K562 (cell line): ENCODE data around the gene PRR30. TPM values are rescaled to one million over a fixed set of nuclear protein-coding genes. Genes with fewer than 3 reads are reported as not detected.

ENCODE experiments used
- ATAC-seq: fragments of 200-7000 bp; cut with Tn5 transposase; 3 replicates; pipeline ENCODE4 v1.9.1; 2020; ENCODE audit warnings: moderate library complexity
- BruUV-seq: library from RNA; stranded (reverse); fragments of 400-500 nt; replicated peaks from 2 replicates; lab custom pipeline; 2021; lab: Mats Ljungman, UMichigan
- CTCF ChIA-PET: fragments of 300-600 bp; formaldehyde crosslinking; extraction: SDS; loops from one replicate; lab custom pipeline; 2021; ENCODE audit warnings: low intra/inter-chr PET ratio; lab: Yijun Ruan, JAX
- POLR2A ChIA-PET: fragments of 300-600, 350-650 bp; sonication (Branson Sonifier 250); formaldehyde crosslinking; extraction: SDS; loops from one replicate; lab custom pipeline; 2021; ENCODE audit warnings: antibody characterized with exemption, inconsistent platforms; lab: Yijun Ruan, JAX
- DNase-seq, 4 experiments: peaks; one replicate each; pipeline versions ENCODE4 v3.0.0 to v3.0.0-alpha.2; 2011 to 2018; ENCODE audit warnings: low spot score in 3 of 4, mixed read lengths in 3 of 4; ENCODE audit errors: extremely low read depth in 1 of 4
- FAIRE-seq: peaks from 2 replicates; lab custom pipeline; 2011; peaks lifted over from hg19 to GRCh38; lab: Jason Lieb, UNC
- H2AFZ ChIP-seq: 2 replicates; pipeline ENCODE4 v1.6.0; 2011; ENCODE audit warnings: low read depth, low read length, control low read depth, inconsistent platforms
- H3K27ac ChIP-seq: fragments of 200-600 bp; 3 replicates; pipeline ENCODE4 v1.8.0; 2011; ENCODE audit warnings: low read depth, mild to moderate bottlenecking, control low read depth, inconsistent platforms, low read length, moderate library complexity, mixed read lengths; ENCODE audit errors: extremely low read depth
- H3K27me3 ChIP-seq, 2 experiments: fragments of 300-600 bp in 1 of 2; 2 replicates in 1 of 2; 3 replicates in 1 of 2; pipeline versions ENCODE4 v1.6.0 to v1.8.0; 2011; ENCODE audit warnings: inconsistent platforms in 2 of 2, low read length in 2 of 2, mild to moderate bottlenecking in 1 of 2, mixed read lengths in 1 of 2, moderate library complexity in 1 of 2; ENCODE audit not compliant: control insufficient read depth in 2 of 2, insufficient read depth in 2 of 2
- H3K36me3 ChIP-seq: fragments of 300-600 bp; 3 replicates; pipeline ENCODE4 v1.8.0; 2011; ENCODE audit warnings: mild to moderate bottlenecking, low read length, inconsistent platforms; ENCODE audit not compliant: control insufficient read depth, insufficient read depth
- H3K4me1 ChIP-seq, 2 experiments: fragments of 200-600 bp in 1 of 2; replicated peaks in 1 of 2; 2 replicates in 1 of 2; 3 replicates in 1 of 2; pipeline versions ENCODE4 v1.5.1 to v1.8.0; 2011; ENCODE audit warnings: inconsistent platforms in 2 of 2, low read length in 2 of 2, mild to moderate bottlenecking in 1 of 2, mixed read lengths in 1 of 2, moderate library complexity in 1 of 2; ENCODE audit not compliant: control insufficient read depth in 2 of 2, insufficient read depth in 2 of 2
- H3K4me2 ChIP-seq: 2 replicates; pipeline ENCODE4 v1.6.1; 2011; ENCODE audit warnings: low read length, control low read depth, inconsistent platforms, mixed read lengths; ENCODE audit not compliant: insufficient read depth
- H3K4me3 ChIP-seq: fragments of 200-600 bp; sonication (generic), shearing (Covaris generic); 2 replicates; pipeline ENCODE4 v1.5.1; 2016; ENCODE audit warnings: control low read depth, inconsistent platforms
- H3K79me2 ChIP-seq: fragments of 200-600 bp; 3 replicates; pipeline ENCODE4 v1.8.0; 2011; ENCODE audit warnings: low read length, inconsistent platforms; ENCODE audit not compliant: control insufficient read depth, insufficient read depth
- H3K9ac ChIP-seq, 2 experiments: 2 replicates each; pipeline versions ENCODE4 v1.6.0 to v1.6.1; 2011; ENCODE audit warnings: low read depth in 2 of 2, low read length in 2 of 2, control low read depth in 1 of 2, inconsistent platforms in 1 of 2, mild to moderate bottlenecking in 1 of 2, mixed read lengths in 1 of 2; ENCODE audit not compliant: insufficient read depth in 1 of 2
- H3K9me1 ChIP-seq: one replicate; pipeline ENCODE4 v1.6.0; 2011; ENCODE audit warnings: inconsistent platforms, mild to moderate bottlenecking, low read length, moderate library complexity; ENCODE audit not compliant: control insufficient read depth, insufficient read depth
- H3K9me3 ChIP-seq: replicated peaks from 2 replicates; pipeline ENCODE4 v1.5.1; 2011; ENCODE audit warnings: low read depth, low read length, inconsistent platforms; ENCODE audit not compliant: control insufficient read depth, insufficient read depth
- H4K20me1 ChIP-seq: replicated peaks from 2 replicates; pipeline ENCODE4 v1.6.1; 2011; ENCODE audit warnings: low read length, inconsistent platforms, mixed read lengths; ENCODE audit not compliant: control insufficient read depth, insufficient read depth
- HMG20B ChIP-seq: fragments of 250-450 bp; sonication (Bioruptor Pico); IDR thresholded peaks from 2 replicates; pipeline ENCODE4 v1.5.0; 2021; ENCODE audit warnings: mild to moderate bottlenecking
- IRF2 ChIP-seq: sonication (generic); formaldehyde crosslinking; IDR thresholded peaks from 2 replicates; pipeline ENCODE4 v1.8.1; 2022; ENCODE audit warnings: mild to moderate bottlenecking, missing genetic modification reagents
- TAL1 ChIP-seq: fragments of 450-650 bp; IDR thresholded peaks from 2 replicates; pipeline ENCODE4 v1.6.1; 2016; ENCODE audit warnings: mild to moderate bottlenecking
- TEAD2 ChIP-seq: fragments of 450-650 bp; IDR thresholded peaks from 2 replicates; pipeline ENCODE4 v1.6.1; 2016; ENCODE audit warnings: missing genetic modification characterization, control low read depth, missing compliant biosample characterization
- ZFPM2 ChIP-seq: fragments of 250-450 bp; sonication (Bioruptor Pico); IDR thresholded peaks from 2 replicates; pipeline ENCODE4 v1.5.1; 2022; ENCODE audit warnings: mild to moderate bottlenecking
- ZNF263 ChIP-seq: sonication (generic); formaldehyde crosslinking; IDR thresholded peaks from 2 replicates; pipeline ENCODE4 v1.8.0; 2022; ENCODE audit warnings: mild to moderate bottlenecking, missing genetic modification reagents, borderline replicate concordance
- WGBS: fragments of 100-300 bp; shearing (Covaris generic); methylation state at CpG from one replicate; pipeline ENCODE4 v1.1.6; 2016; ENCODE audit warnings: low coverage, mixed read lengths; ENCODE audit not compliant: insufficient coverage; ENCODE audit errors: missing lambda C conversion rate; 5-methylcytosine and 5-hydroxymethylcytosine counted together
- in situ Hi-C: fragments of 300-500 bp; cut with MboI; formaldehyde crosslinking; loops from 4 replicates; pipeline ENCODE4 v1.15.0; 2018; ENCODE audit warnings: inconsistent platforms, mixed read lengths
- intact Hi-C: fragments of 100-400 bp; cut with micrococcal nuclease; formaldehyde crosslinking; loops from 2 replicates; pipeline ENCODE4 v1.14.2; 2022
- polyA plus RNA-seq, 8 experiments: library from polyadenylated mRNA; depleted of rRNA in 4 of 8; stranded (reverse) in 5 of 8; unstranded in 3 of 8; fragments of >200 nt; fragmentation: Nextera tagmentation in 2 of 8; fragmentation: Illumina TruSeq in 1 of 8; extraction: Ambion mirVana in 2 of 8; extraction: Trizol in 1 of 8; gene quantifications; 2 replicates each; pipeline versions ENCODE4 v1.2.1 to v1.2.3, GENCODE V29; 2011 to 2014; ENCODE audit warnings: inconsistent platforms in 1 of 8, missing spikeins in 1 of 8
- total RNA-seq, 7 experiments: library from RNA; depleted of rRNA in 6 of 7; stranded (reverse); fragments of >200 nt in 6 of 7; fragmentation: Illumina TruSeq in 2 of 7; extraction: Trizol in 2 of 7; gene quantifications; 2 replicates each; pipeline versions ENCODE4 v1.2.1 to v1.2.3, GENCODE V29; 2011 to 2021; ENCODE audit warnings: low replicate concordance in 1 of 7
- TF ChIP-seq, protein P1 (sequence below), 3 experiments: IDR thresholded peaks in 2 of 3; conservative IDR thresholded peaks in 1 of 3; 2 replicates each; pipeline ENCODE4 v1.5.1; 2011 to 2012; ENCODE audit warnings: low read length in 3 of 3, mild to moderate bottlenecking in 3 of 3, control low read depth in 2 of 3, improper control_type of control experiment in 1 of 3, inconsistent platforms in 1 of 3, low read depth in 1 of 3, mixed read lengths in 1 of 3, moderate library complexity in 1 of 3; ENCODE audit not compliant: insufficient read depth in 2 of 3

PRR30 gene
- total and polyA plus RNA-seq, 9 of the 15 experiments (the other 6 are each of a cell fraction or from before 2014, with no cell fraction given) = not detected

DNA sequence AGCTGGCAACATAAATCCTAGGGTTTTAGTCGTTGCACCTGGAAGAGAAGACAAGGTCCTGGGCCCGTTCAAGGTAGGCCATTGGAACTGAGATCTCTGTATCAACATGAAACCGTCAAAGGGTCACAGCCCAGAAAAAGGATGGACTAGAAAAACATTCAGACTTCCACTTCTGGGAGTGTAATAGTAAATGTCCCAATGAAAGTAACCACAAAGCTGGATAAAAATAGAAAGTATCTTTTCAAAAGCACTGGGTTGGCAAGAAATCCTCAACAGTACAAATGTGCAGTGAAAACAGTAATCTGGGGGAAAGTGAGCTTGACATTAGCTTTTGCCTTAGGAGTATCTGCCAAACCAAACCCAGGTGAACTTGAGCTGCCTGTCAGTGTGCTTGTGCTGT lies 33.2 kb downstream of the PRR30 start:
- in situ Hi-C loops = no loop called here

DNA sequence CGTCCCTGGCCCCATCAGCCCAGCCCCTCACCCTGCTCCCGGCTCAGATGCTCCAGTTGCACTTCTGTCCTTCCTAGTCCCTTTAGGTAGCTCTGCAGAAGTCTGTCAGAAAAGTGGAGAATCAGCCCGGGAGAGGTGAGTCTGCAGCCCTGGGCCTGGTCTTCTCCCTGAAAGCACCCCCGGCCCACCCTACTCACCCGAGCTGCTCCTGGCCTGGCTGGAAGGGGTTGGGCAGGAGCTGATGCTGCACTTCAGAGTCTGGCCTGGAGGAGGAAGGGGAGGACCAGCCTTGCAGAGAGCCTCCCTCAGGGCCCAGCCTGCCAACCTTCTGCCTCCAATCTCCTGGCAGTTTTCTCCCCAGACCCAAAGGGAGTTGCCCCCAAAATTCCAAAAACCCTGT lies 36.9 kb downstream of the PRR30 start:
- H3K4me1 ChIP-seq = peaks cover 0 to 14% of the 10 kb centered on the region in 2 experiments; a peak in 2 of 5 replicates
- intact Hi-C loops = no loop called here
- no peak overlapping the region for H3K4me3 ChIP-seq
- TF ChIP-seq, protein P1, sequence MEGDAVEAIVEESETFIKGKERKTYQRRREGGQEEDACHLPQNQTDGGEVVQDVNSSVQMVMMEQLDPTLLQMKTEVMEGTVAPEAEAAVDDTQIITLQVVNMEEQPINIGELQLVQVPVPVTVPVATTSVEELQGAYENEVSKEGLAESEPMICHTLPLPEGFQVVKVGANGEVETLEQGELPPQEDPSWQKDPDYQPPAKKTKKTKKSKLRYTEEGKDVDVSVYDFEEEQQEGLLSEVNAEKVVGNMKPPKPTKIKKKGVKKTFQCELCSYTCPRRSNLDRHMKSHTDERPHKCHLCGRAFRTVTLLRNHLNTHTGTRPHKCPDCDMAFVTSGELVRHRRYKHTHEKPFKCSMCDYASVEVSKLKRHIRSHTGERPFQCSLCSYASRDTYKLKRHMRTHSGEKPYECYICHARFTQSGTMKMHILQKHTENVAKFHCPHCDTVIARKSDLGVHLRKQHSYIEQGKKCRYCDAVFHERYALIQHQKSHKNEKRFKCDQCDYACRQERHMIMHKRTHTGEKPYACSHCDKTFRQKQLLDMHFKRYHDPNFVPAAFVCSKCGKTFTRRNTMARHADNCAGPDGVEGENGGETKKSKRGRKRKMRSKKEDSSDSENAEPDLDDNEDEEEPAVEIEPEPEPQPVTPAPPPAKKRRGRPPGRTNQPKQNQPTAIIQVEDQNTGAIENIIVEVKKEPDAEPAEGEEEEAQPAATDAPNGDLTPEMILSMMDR (IDR thresholded peaks at IDR 0.05 in 2 of 3, conservative IDR thresholded peaks at IDR 0.05 in 1 of 3; ENCODE audit: insufficient read depth in 2 of 3, low read depth in 1 of 3, low read length in 3 of 3) = peak in 2 of 3 experiments; percentile 1 to 6; a peak in 1 of 6 replicates
- TF ChIP-seq ZNF263 (peak; percentile 82), HMG20B (no peak)
- WGBS = 25% methylated on average over 5 of the region's 5 CpGs
- BruUV-seq = no TSS peak
- ATAC-seq (peak; percentile 43; the same call in 1 of the 3 replicates), DNase-seq (no peak), FAIRE-seq (no peak)
- H3K4me2 ChIP-seq = no peak overlapping the region
- H2AFZ ChIP-seq = no peak overlapping the region
- POLR2A ChIA-PET = interaction anchor here (0.9 to 1.9 kb wide), 4 partner anchors 12 to 191 kb away, joined by 3 to 5 read pairs (median 4); partner anchors contain the start of genes ATRAID and SLC5A6
- no peaks in the 10 kb centered on the region for H3K79me2 ChIP-seq
- H3K9ac ChIP-seq = peak overlapping the region in 1 of 2 experiments; percentile 38; a peak in 1 of 4 replicates
- no peaks in the 10 kb centered on the region for H3K9me1 ChIP-seq
- H3K36me3 ChIP-seq = no peaks in the 10 kb centered on the region
- H3K27ac ChIP-seq = no peak overlapping the region
- in situ Hi-C loops = no loop called here
- no peaks in the 10 kb centered on the region for H4K20me1 ChIP-seq
- H3K9me3 ChIP-seq = no peaks in the 10 kb centered on the region
- CTCF ChIA-PET = no interaction called here
- H3K27me3 ChIP-seq = no peaks in the 10 kb centered on the region

More for the DNA sequence above, 33.2 kb downstream of the PRR30 start:
- H3K4me3 ChIP-seq = no peak overlapping the region
- TF ChIP-seq ZFPM2 (CRISPR knock-in tag) (no peak), TAL1 (no peak), IRF2 (CRISPR knock-in tag) (no peak), TEAD2 (tag) (no peak)
- intact Hi-C loops = no loop called here
- no peak overlapping the region for H3K9ac ChIP-seq
- FAIRE-seq (no peak), ATAC-seq (no peak), DNase-seq (no peak)
- no TSS peak for BruUV-seq
- H3K79me2 ChIP-seq = no peaks in the 10 kb centered on the region
- no peaks in the 10 kb centered on the region for H3K9me1 ChIP-seq
- H3K4me2 ChIP-seq = no peak overlapping the region
- H3K9me3 ChIP-seq = no peaks in the 10 kb centered on the region
- CTCF ChIA-PET = no interaction called here
- H4K20me1 ChIP-seq = no peaks in the 10 kb centered on the region
- WGBS = 9% methylated on average over 3 of the region's 3 CpGs
- peaks cover 0 to 7% of the 10 kb centered on the region in 2 experiments; a peak in 2 of 5 replicates for H3K4me1 ChIP-seq
- no peaks in the 10 kb centered on the region for H3K27me3 ChIP-seq
- no peaks in the 10 kb centered on the region for H3K36me3 ChIP-seq
- POLR2A ChIA-PET = interaction anchor here (0.6 to 1.3 kb wide), 4 partner anchors 10 to 127 kb away, joined by 3 to 4 read pairs (median 4); partner anchors contain the start of gene ABHD1
- H3K27ac ChIP-seq = no peak overlapping the region
- H2AFZ ChIP-seq = no peak overlapping the region
